MM.1S (cell line): ENCODE measurements around the gene SLC45A1.

Source experiments
- DNase-seq: peaks from one replicate; pipeline ENCODE4 v3.0.0-alpha.2; 2015
- H2AFZ ChIP-seq: fragments of 300-600 bp; sonication (generic); 2 replicates; pipeline ENCODE4 v1.6.0; 2016; ENCODE audit warnings: antibody characterized with exemption, low read length
- H3F3A ChIP-seq: fragments of 300-600 bp; sonication (generic); 2 replicates; pipeline ENCODE4 v1.6.1; 2016; ENCODE audit warnings: mild to moderate bottlenecking, antibody characterized with exemption, low read length, moderate library complexity, mixed read lengths; ENCODE audit not compliant: insufficient read depth
- H3K27ac ChIP-seq: fragments of 300-600 bp; sonication (generic); 2 replicates; pipeline ENCODE4 v1.5.1; 2016; ENCODE audit warnings: mild to moderate bottlenecking, low read length
- H3K27me3 ChIP-seq: fragments of 300-600 bp; sonication (generic); replicated peaks from 2 replicates; pipeline ENCODE4 v1.6.0; 2016; ENCODE audit warnings: low read length; ENCODE audit not compliant: insufficient read depth
- H3K36me3 ChIP-seq: fragments of 300-600 bp; sonication (generic); replicated peaks from 2 replicates; pipeline ENCODE4 v1.6.1; 2016; ENCODE audit warnings: mild to moderate bottlenecking, low read length, mixed read lengths; ENCODE audit not compliant: insufficient read depth
- H3K4me1 ChIP-seq: fragments of 300-600 bp; sonication (generic); 2 replicates; pipeline ENCODE4 v1.6.1; 2016; ENCODE audit warnings: low read length, mixed read lengths
- H3K4me2 ChIP-seq: fragments of 300-600 bp; sonication (generic); 2 replicates; pipeline ENCODE4 v1.6.0; 2016; ENCODE audit warnings: low read depth, low read length
- H3K4me3 ChIP-seq: fragments of 300-600 bp; sonication (generic); 2 replicates; pipeline ENCODE4 v1.5.1; 2016; ENCODE audit warnings: low read length, mixed read lengths
- H3K79me2 ChIP-seq: fragments of 300-600 bp; sonication (generic); 2 replicates; pipeline ENCODE4 v1.6.1; 2016; ENCODE audit warnings: mixed run types, low read length, mixed read lengths
- H3K9ac ChIP-seq: fragments of 300-600 bp; sonication (generic); 2 replicates; pipeline ENCODE4 v1.6.1; 2016; ENCODE audit warnings: low read length, mixed read lengths
- H3K9me2 ChIP-seq: fragments of 300-600 bp; sonication (generic); replicated peaks from 2 replicates; pipeline ENCODE4 v1.6.1; 2016; ENCODE audit warnings: mild to moderate bottlenecking, low read length, mixed read lengths; ENCODE audit not compliant: insufficient read depth
- H3K9me3 ChIP-seq: fragments of 300-600 bp; sonication (generic); replicated peaks from 2 replicates; pipeline ENCODE4 v1.6.1; 2016; ENCODE audit warnings: mild to moderate bottlenecking, low read length, mixed read lengths; ENCODE audit not compliant: insufficient read depth
- H4K20me1 ChIP-seq: fragments of 300-600 bp; sonication (generic); 2 replicates; pipeline ENCODE4 v1.6.1; 2016; ENCODE audit warnings: mild to moderate bottlenecking, low read length, moderate library complexity, mixed read lengths; ENCODE audit not compliant: insufficient read depth
- CTCF ChIP-seq: fragments of 300-600 bp; sonication (generic); IDR thresholded peaks from 2 replicates; pipeline ENCODE4 v1.5.1; 2016; ENCODE audit warnings: antibody characterized with exemption, low read length, mixed read lengths
- EZH2 ChIP-seq: fragments of 300-600 bp; sonication (generic); optimal IDR thresholded peaks from 2 replicates; pipeline ENCODE3; 2017; ENCODE audit warnings: low read depth, mild to moderate bottlenecking, antibody characterized with exemption, low read length, mixed read lengths
- EZH2phosphoT487 ChIP-seq: fragments of 300-600 bp; sonication (generic); IDR thresholded peaks from 2 replicates; pipeline ENCODE4 v1.6.1; 2018; ENCODE audit warnings: antibody characterized with exemption, low read length

Gene SLC45A1

GRCh38 chr1:8384577-8384976 is 66.7 kb downstream of the SLC45A1 start:
- no peaks in the 10 kb centered on the region for H3F3A ChIP-seq
- no peak overlapping the region for H3K4me2 ChIP-seq
- H3K79me2 ChIP-seq = peaks cover 18% of the 10 kb centered on the region
- DNase-seq = no peak
- H3K9me2 ChIP-seq = no peaks in the 10 kb centered on the region
- no peaks in the 10 kb centered on the region for H3K4me1 ChIP-seq
- no peak overlapping the region for H3K9ac ChIP-seq
- no peak overlapping the region for H2AFZ ChIP-seq
- no peaks in the 10 kb centered on the region for H3K27me3 ChIP-seq
- TF ChIP-seq EZH2 = no peak
- no peaks in the 10 kb centered on the region; the same call in 1 of the 2 replicates for H4K20me1 ChIP-seq
- no peak overlapping the region for H3K27ac ChIP-seq
- H3K4me3 ChIP-seq = no peak overlapping the region
- H3K9me3 ChIP-seq = no peaks in the 10 kb centered on the region
- no peaks in the 10 kb centered on the region for H3K36me3 ChIP-seq

DNA sequence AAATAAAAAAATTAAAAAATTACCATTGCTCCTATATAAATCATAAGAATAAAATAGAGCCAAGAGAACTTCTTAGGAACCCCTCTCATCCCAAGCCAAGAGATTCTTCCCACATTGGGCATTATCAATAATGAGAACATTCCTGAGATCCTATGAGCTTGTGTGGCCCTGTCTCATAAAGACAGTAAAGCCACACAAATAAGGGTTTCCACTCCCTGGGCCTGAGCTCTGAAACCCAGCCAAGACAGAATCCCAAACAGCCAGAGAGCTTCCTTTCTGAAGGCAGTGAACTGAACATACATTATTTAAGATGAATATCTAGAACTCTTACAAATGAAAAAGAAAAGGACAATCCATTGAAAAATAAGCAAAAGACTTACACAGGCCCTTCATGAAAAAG is 68.3 kb downstream of the SLC45A1 start:
- H3K27ac ChIP-seq = no peak overlapping the region
- no peak overlapping the region for H3K9ac ChIP-seq
- no peaks in the 10 kb centered on the region; the same call in 1 of the 2 replicates for H4K20me1 ChIP-seq

GRCh38 chr1:8388732-8389562 is 71.0 kb downstream of the SLC45A1 start:
- Histone ChIP-seq H3K36me3 (no peaks in the 10 kb centered on the region), H3K4me2 (no peak overlapping the region), H3K9me3 (no peaks in the 10 kb centered on the region), H3K9ac (no peak overlapping the region), H3K27me3 (no peaks in the 10 kb centered on the region), H3K27ac (no peak overlapping the region), H3K4me1 (no peaks in the 10 kb centered on the region), H4K20me1 (no peaks in the 10 kb centered on the region; the same call in 1 of the 2 replicates), H3F3A (no peaks in the 10 kb centered on the region), H2AFZ (no peak overlapping the region), H3K4me3 (no peak overlapping the region), H3K9me2 (no peaks in the 10 kb centered on the region), H3K79me2 (peaks cover 9% of the 10 kb centered on the region)
- DNase-seq = no peak
- TF ChIP-seq EZH2 = no peak

More for the DNA sequence above, 68.3 kb downstream of the SLC45A1 start:
- no peaks in the 10 kb centered on the region for H3K9me3 ChIP-seq
- no peaks in the 10 kb centered on the region for H3K4me1 ChIP-seq
- H3K4me2 ChIP-seq = no peak overlapping the region
- no peaks in the 10 kb centered on the region for H3K27me3 ChIP-seq
- no peaks in the 10 kb centered on the region for H3K36me3 ChIP-seq
- H3F3A ChIP-seq = no peaks in the 10 kb centered on the region
- no peak overlapping the region for H2AFZ ChIP-seq
- H3K79me2 ChIP-seq = peaks cover 16% of the 10 kb centered on the region
- no peak overlapping the region for H3K4me3 ChIP-seq
- TF ChIP-seq EZH2phosphoT487 (no peak), CTCF (no peak), EZH2 (no peak)
- DNase-seq = no peak
- no peaks in the 10 kb centered on the region for H3K9me2 ChIP-seq

DNA sequence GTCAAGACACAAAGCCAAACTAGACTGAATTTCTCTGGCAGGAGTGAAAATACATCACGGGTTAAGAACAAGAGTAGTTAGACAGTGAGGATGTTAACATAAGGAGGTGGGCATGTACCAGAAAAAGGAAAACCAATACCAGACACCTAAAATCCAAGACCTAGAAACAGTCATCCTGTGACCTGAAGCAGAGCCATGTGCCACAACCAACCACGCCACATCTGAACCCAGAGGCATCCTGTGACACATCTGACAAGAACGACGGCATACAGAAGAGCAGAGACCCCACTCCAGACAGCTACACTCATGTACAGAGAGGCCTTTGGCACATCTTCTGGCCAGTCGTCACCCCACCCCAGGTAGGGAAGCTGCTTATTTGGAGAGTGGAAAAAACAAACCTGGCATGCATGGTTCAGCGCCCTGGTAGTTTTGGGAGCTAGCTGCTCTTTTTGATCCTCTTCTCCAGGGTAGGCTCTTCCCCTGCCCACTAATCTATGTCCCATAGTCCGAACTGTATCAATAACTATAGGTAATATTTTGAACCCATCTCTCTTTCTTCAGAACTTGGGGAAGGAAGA is 72.1 kb downstream of the SLC45A1 start:
- Histone ChIP-seq H3K9me2 (no peaks in the 10 kb centered on the region), H3K36me3 (no peaks in the 10 kb centered on the region), H4K20me1 (no peaks in the 10 kb centered on the region; the same call in 1 of the 2 replicates), H3K27ac (no peak overlapping the region), H3K9me3 (no peaks in the 10 kb centered on the region), H3K79me2 (peaks cover 14% of the 10 kb centered on the region), H3K9ac (no peak overlapping the region), H3K4me2 (no peak overlapping the region), H3K27me3 (no peaks in the 10 kb centered on the region), H3K4me1 (0 out of 2 replicates have a peak, but pooled peaks cover 4% of the 10 kb centered on the region), H3F3A (0 out of 2 replicates have a peak, but pooled peaks cover 2% of the 10 kb centered on the region), H2AFZ (no peak overlapping the region), H3K4me3 (no peak overlapping the region)
- DNase-seq = no peak
- TF ChIP-seq EZH2phosphoT487 (no peak), EZH2 (no peak), CTCF (no peak)
